ENCODE data around the gene NRXN3. TPM values are rescaled to one million over a fixed set of nuclear protein-coding genes. Genes with fewer than 3 reads are reported as not detected.

Gene NRXN3
- total RNA-seq, 1 donor from 2014 or later, result 1.0 TPM

- intact Hi-C loops (cut with micrococcal nuclease), result no loop called here
Measured at GRCh38 chr14:79050787-79051727, 880.9 kb downstream of the NRXN3 start.

GRCh38 chr14:79051742-79052141, 881.6 kb downstream of the NRXN3 start:
- intact Hi-C loops (cut with micrococcal nuclease), result no loop called here

More at GRCh38 chr14:79050787-79051727, 880.9 kb downstream of the NRXN3 start:
- DNase-seq (no peak), ATAC-seq (no peak)

GRCh38 chr14:79056879-79057278, 886.7 kb downstream of the NRXN3 start:
- DNase-seq, result no peak
- intact Hi-C loops (cut with micrococcal nuclease), result no loop called here
- no peak for ATAC-seq

More at GRCh38 chr14:79051742-79052141, 881.6 kb downstream of the NRXN3 start:
- DNase-seq (no peak), ATAC-seq (no peak)

- no peak for DNase-seq
- ATAC-seq, result no peak
- intact Hi-C loops (cut with micrococcal nuclease), result no loop called here
Measured at GRCh38 chr14:79057333-79057732, 887.2 kb downstream of the NRXN3 start.

GRCh38 chr14:79062226-79062625, 892.1 kb downstream of the NRXN3 start:
- ATAC-seq (no peak), DNase-seq (no peak)
- intact Hi-C loops (cut with micrococcal nuclease), result no loop called here

- DNase-seq, result no peak
- intact Hi-C loops (cut with micrococcal nuclease), result no loop called here
- ATAC-seq, result peak; percentile 26
Measured at GRCh38 chr14:79064214-79064613, 894.0 kb downstream of the NRXN3 start.

GRCh38 chr14:79074510-79074909, 904.3 kb downstream of the NRXN3 start:
- ATAC-seq, result no peak
- DNase-seq, result no peak
- intact Hi-C loops (cut with micrococcal nuclease), result no loop called here

GRCh38 chr14:79076428-79076827, 906.3 kb downstream of the NRXN3 start:
- intact Hi-C loops (cut with micrococcal nuclease), result no loop called here
- DNase-seq, result no peak
- ATAC-seq, result no peak

- DNase-seq, result no peak
- intact Hi-C loops (cut with micrococcal nuclease), result no loop called here
- no peak for ATAC-seq
Measured at GRCh38 chr14:79077096-79077495, 906.9 kb downstream of the NRXN3 start.

GRCh38 chr14:79080040-79080439, 909.9 kb downstream of the NRXN3 start:
- intact Hi-C loops (cut with micrococcal nuclease), result no loop called here
- ATAC-seq (no peak), DNase-seq (no peak)

- intact Hi-C loops (cut with micrococcal nuclease), result no loop called here
- ATAC-seq, result no peak
- DNase-seq, result no peak
Measured at GRCh38 chr14:79082883-79083282, 912.7 kb downstream of the NRXN3 start.

- DNase-seq, result no peak
- intact Hi-C loops (cut with micrococcal nuclease), result no loop called here
- ATAC-seq, result no peak
Measured at GRCh38 chr14:79083356-79083755, 913.2 kb downstream of the NRXN3 start.

GRCh38 chr14:79084861-79085260, 914.7 kb downstream of the NRXN3 start:
- intact Hi-C loops (cut with micrococcal nuclease), result no loop called here
- DNase-seq (no peak), ATAC-seq (no peak)

GRCh38 chr14:79089576-79089975, 919.4 kb downstream of the NRXN3 start:
- intact Hi-C loops (cut with micrococcal nuclease), result no loop called here
- no peak for ATAC-seq
- DNase-seq, result no peak

- ATAC-seq (no peak), DNase-seq (no peak)
- intact Hi-C loops (cut with micrococcal nuclease), result no loop called here
Measured at GRCh38 chr14:79090641-79091180, 920.5 kb downstream of the NRXN3 start.

- ATAC-seq (no peak), DNase-seq (no peak)
- intact Hi-C loops (cut with micrococcal nuclease), result no loop called here
Measured at GRCh38 chr14:79091381-79091963, 921.3 kb downstream of the NRXN3 start.

- no peak for ATAC-seq
- intact Hi-C loops (cut with micrococcal nuclease), result no loop called here
- no peak for DNase-seq
Measured at GRCh38 chr14:79093531-79093930, 923.4 kb downstream of the NRXN3 start.

- intact Hi-C loops (cut with micrococcal nuclease), result no loop called here
- no peak for DNase-seq
- ATAC-seq, result no peak
Measured at GRCh38 chr14:79094951-79095350, 924.8 kb downstream of the NRXN3 start.

- DNase-seq, result no peak
- intact Hi-C loops (cut with micrococcal nuclease), result no loop called here
- ATAC-seq, result no peak
Measured at GRCh38 chr14:79096811-79097210, 926.6 kb downstream of the NRXN3 start.

- DNase-seq (no peak), ATAC-seq (no peak)
- intact Hi-C loops (cut with micrococcal nuclease), result no loop called here
Measured at GRCh38 chr14:79098324-79098723, 928.2 kb downstream of the NRXN3 start.

Measured in left ventricle myocardium superior (tissue), 1 donor.